Right atrium auricular region (tissue), 2 donors: ENCODE data around the gene NUAK2. TPM values are rescaled to one million over a fixed set of nuclear protein-coding genes. Genes with fewer than 3 reads are reported as not detected.

Source experiments
- DNase-seq: peaks from one replicate; pipeline ENCODE4 v3.0.0-alpha.2; 2019; ENCODE audit warnings: low spot score
- H3K27ac ChIP-seq, 2 donors: fragments of 200-600 bp; sonication (generic); 1 replicate in 1 of 2; 2 replicates in 1 of 2; pipeline ENCODE4 v1.5.1; 2016 to 2019
- H3K27me3 ChIP-seq, 2 donors: fragments of 200-600 bp; sonication (generic); one replicate each; pipeline versions ENCODE4 v1.5.1 to v1.6.0; 2017 to 2019
- H3K36me3 ChIP-seq: fragments of 200-600 bp; sonication (generic); one replicate; pipeline ENCODE4 v1.5.1; 2016
- H3K4me1 ChIP-seq, 2 donors: fragments of 200-600 bp; sonication (generic); one replicate each; pipeline versions ENCODE4 v1.5.1 to v1.6.0; 2017 to 2019
- H3K4me3 ChIP-seq, 2 donors: fragments of 200-600 bp; sonication (generic); 1 replicate in 1 of 2; 2 replicates in 1 of 2; pipeline ENCODE4 v1.5.1; 2017 to 2019; ENCODE audit warnings: mild to moderate bottlenecking in 1 of 2, moderate library complexity in 1 of 2
- H3K9me3 ChIP-seq, 2 donors: fragments of 200-600 bp; sonication (generic); one replicate each; pipeline ENCODE4 v1.5.1; 2019
- CTCF ChIP-seq, 2 donors: fragments of 200-600 bp; sonication (generic); IDR thresholded peaks; one replicate each; pipeline ENCODE4 v1.5.1; 2019; ENCODE audit warnings: antibody characterized with exemption in 2 of 2
- total RNA-seq, 2 donors: library from RNA; depleted of rRNA; stranded (reverse); fragments of >200 nt; gene quantifications; one replicate each; pipeline ENCODE4 v1.1.0, GENCODE V29; 2016

Gene NUAK2
- total RNA-seq, 2 donors from 2014 or later, result 0.67 to 1.7 TPM

DNA sequence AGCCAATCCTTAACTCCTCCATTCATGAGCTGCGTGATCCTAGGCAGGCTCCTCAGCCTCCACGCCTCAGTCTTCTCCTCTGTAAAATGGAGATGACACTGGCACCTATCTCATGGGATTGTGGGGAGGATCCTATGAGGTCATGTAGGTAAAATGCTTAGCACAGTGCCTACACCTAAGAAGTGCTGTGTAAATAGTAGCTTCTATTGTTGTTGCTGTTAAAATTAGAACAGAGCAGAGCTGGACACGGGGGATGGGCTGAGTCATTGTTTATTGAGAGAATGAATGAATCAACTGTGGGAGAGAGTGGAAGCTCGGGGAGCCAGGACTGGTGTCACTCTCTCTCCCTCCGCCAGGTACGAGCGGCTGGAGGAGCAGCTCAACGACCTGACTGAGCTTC, 50.8 kb downstream of the NUAK2 start:
- H3K36me3 ChIP-seq, result peaks cover 11% of the 10 kb centered on the region
- no peak overlapping the region for H3K27ac ChIP-seq
- no peak for TF ChIP-seq CTCF (IDR thresholded peaks at IDR 0.05)
- H3K4me3 ChIP-seq, result no peak overlapping the region
- H3K27me3 ChIP-seq, result no peaks in the 10 kb centered on the region
- peaks cover 0 to 22% of the 10 kb centered on the region in 2 donors for H3K4me1 ChIP-seq
- no peak for DNase-seq
- H3K9me3 ChIP-seq, result no peaks in the 10 kb centered on the region

- H3K9me3 ChIP-seq, result no peaks in the 10 kb centered on the region
- H3K36me3 ChIP-seq, result peaks cover 11% of the 10 kb centered on the region
- no peak for TF ChIP-seq CTCF (IDR thresholded peaks at IDR 0.05)
- peaks cover 0 to 22% of the 10 kb centered on the region in 2 donors for H3K4me1 ChIP-seq
- no peak for DNase-seq
- H3K27ac ChIP-seq, result no peak overlapping the region
- no peak overlapping the region for H3K4me3 ChIP-seq
- no peaks in the 10 kb centered on the region for H3K27me3 ChIP-seq
Measured at GRCh38 chr1:205270271-205270670, 51.3 kb downstream of the NUAK2 start.

DNA sequence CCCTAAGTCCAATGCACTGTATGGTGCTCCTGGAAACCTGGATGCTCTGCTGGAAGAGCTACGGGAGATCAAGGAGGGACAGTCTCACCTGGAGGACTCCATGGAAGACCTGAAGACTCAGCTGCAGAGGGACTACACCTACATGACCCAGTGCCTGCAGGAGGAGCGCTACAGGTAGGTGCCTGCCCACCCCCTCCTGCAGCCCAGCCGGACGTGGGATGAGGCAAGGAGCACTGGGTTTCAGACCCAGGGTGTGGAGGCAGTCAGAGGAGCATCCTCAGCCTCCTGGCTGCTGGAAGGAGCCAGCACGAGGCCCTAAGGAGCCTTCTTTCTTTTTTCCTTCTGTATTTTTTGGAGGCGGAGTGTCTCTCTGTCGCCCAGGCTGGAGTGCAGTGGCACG, 51.8 kb downstream of the NUAK2 start:
- H3K36me3 ChIP-seq, result peaks cover 11% of the 10 kb centered on the region
- H3K27me3 ChIP-seq, result no peaks in the 10 kb centered on the region
- H3K4me3 ChIP-seq, result no peak overlapping the region
- H3K4me1 ChIP-seq, result peaks cover 0 to 22% of the 10 kb centered on the region in 2 donors
- TF ChIP-seq CTCF (IDR thresholded peaks at IDR 0.05), result no peak
- no peak overlapping the region for H3K27ac ChIP-seq
- H3K9me3 ChIP-seq, result no peaks in the 10 kb centered on the region
- DNase-seq, result no peak

DNA sequence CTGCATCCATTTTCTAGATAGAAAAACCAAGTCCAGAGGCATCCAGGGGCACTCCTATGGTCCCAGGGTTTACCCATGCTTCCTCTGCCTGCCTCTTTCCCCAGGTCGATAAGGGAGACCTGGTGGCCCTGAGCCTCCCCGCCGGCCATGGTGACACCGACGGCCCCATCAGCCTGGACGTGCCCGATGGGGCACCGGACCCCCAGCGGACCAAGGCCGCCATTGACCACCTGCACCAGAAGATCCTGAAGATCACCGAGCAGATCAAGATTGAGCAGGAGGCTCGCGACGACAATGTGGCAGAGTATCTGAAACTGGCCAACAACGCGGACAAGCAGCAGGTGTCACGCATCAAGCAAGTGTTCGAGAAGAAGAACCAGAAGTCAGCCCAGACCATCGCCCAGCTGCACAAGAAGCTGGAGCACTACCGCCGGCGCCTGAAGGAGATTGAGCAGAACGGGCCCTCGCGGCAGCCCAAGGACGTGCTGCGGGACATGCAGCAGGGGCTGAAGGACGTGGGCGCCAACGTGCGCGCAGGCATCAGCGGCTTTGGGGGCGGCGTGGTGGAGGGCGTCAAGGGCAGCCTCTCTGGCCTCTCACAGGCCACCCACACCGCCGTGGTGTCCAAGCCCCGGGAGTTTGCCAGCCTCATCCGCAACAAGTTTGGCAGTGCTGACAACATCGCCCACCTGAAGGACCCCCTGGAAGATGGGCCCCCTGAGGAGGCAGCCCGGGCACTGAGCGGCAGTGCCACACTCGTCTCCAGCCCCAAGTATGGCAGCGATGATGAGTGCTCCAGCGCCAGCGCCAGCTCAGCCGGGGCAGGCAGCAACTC, 52.5 kb downstream of the NUAK2 start:
- no peak for DNase-seq
- Histone ChIP-seq H3K9me3 (no peaks in the 10 kb centered on the region), H3K36me3 (peaks cover 11% of the 10 kb centered on the region), H3K27me3 (no peaks in the 10 kb centered on the region), H3K27ac (no peak overlapping the region), H3K4me1 (peaks cover 0 to 19% of the 10 kb centered on the region in 2 donors), H3K4me3 (no peak overlapping the region)
- no peak for TF ChIP-seq CTCF (IDR thresholded peaks at IDR 0.05)

GRCh38 chr1:205267306-205267902, 54.1 kb downstream of the NUAK2 start:
- no peak overlapping the region for H3K4me3 ChIP-seq
- no peaks in the 10 kb centered on the region for H3K9me3 ChIP-seq
- H3K27ac ChIP-seq, result no peak overlapping the region
- H3K36me3 ChIP-seq, result peaks cover 6% of the 10 kb centered on the region
- TF ChIP-seq CTCF (IDR thresholded peaks at IDR 0.05), result no peak
- H3K4me1 ChIP-seq, result peaks cover 0 to 23% of the 10 kb centered on the region in 2 donors
- no peak for DNase-seq
- H3K27me3 ChIP-seq, result no peaks in the 10 kb centered on the region
